ENCODE data around the gene MAP3K14.

DNA sequence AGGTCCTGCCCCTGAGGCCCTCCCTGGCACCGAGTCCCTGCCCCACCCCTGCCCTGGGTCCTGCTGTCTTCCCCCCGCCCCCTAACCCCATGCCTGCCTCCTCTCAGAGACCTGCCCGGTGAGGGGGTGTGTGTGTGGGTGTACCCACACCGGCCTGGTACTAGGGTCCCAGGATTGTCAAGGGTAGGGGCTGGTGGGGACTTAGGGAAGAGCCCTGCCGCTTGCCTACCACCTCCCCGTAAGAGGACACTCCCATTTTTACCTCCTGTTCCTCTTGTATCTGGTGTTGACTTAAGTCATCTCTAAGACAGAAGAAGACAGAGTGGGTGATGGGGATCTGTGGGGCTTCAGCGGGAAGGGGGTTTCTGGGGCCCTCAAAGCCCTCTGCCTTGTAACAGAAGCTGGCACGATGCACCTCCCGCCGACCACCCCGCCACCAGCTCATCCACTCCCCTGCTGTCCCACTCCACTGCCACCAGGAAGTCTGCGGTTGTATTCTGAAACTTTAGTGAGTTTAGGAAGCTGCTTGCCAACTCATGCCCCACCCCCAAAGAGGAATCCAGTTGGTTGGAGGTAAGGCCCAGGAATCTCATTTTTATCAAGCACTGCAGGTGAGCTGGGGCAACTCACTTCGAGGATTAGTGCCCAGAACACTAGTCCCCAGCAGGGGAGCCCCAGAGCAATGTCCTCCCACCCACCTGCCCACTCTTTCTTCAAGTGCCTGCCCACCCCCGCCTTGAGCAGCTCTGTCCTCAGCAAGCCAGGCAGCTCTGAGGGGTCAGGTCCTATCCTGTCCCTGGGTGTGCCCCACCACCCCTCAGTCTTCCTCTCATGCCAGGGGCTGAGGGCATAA, 60.5 kb downstream of the MAP3K14 start:
- TF ChIP-seq EGR1 (IDR thresholded peaks at IDR 0.05; ENCODE audit: low read depth in 2 of 2), result no peak
- TF ChIP-seq, protein P1, sequence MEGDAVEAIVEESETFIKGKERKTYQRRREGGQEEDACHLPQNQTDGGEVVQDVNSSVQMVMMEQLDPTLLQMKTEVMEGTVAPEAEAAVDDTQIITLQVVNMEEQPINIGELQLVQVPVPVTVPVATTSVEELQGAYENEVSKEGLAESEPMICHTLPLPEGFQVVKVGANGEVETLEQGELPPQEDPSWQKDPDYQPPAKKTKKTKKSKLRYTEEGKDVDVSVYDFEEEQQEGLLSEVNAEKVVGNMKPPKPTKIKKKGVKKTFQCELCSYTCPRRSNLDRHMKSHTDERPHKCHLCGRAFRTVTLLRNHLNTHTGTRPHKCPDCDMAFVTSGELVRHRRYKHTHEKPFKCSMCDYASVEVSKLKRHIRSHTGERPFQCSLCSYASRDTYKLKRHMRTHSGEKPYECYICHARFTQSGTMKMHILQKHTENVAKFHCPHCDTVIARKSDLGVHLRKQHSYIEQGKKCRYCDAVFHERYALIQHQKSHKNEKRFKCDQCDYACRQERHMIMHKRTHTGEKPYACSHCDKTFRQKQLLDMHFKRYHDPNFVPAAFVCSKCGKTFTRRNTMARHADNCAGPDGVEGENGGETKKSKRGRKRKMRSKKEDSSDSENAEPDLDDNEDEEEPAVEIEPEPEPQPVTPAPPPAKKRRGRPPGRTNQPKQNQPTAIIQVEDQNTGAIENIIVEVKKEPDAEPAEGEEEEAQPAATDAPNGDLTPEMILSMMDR (IDR thresholded peaks at IDR 0.05; ENCODE audit: low read depth, low read length, missing input control), result no peak

Data from liver (tissue), 3 donors.